GM19035 (cell line): ENCODE measurements around the gene DPYD.

Experiments
- ATAC-seq: cut with Tn5 transposase; IDR thresholded peaks from one replicate; pipeline ENCODE4 v1.9.1; 2021; ENCODE audit not compliant: unreplicated experiment

DPYD gene

GRCh38 chr1:97792655-97793054 lies 128.2 kb downstream of the DPYD start:
- ATAC-seq: no peak

GRCh38 chr1:97791251-97791650 lies 129.6 kb downstream of the DPYD start:
- peak; percentile 94 for ATAC-seq

- ATAC-seq: no peak
These were observed 133.6 kb downstream of the DPYD start for GRCh38 chr1:97787231-97787630.

GRCh38 chr1:97784661-97785060 lies 136.2 kb downstream of the DPYD start:
- ATAC-seq: no peak

GRCh38 chr1:97783751-97784150 lies 137.1 kb downstream of the DPYD start:
- no peak for ATAC-seq

GRCh38 chr1:97781762-97782337 lies 139.0 kb downstream of the DPYD start:
- no peak for ATAC-seq

- ATAC-seq: no peak
These were observed 139.9 kb downstream of the DPYD start for GRCh38 chr1:97780884-97781283.

- no peak for ATAC-seq
These were observed 142.1 kb downstream of the DPYD start for GRCh38 chr1:97778718-97779117.

- ATAC-seq: no peak
These were observed 150.5 kb downstream of the DPYD start for GRCh38 chr1:97770376-97770775.

GRCh38 chr1:97767381-97767780 lies 153.5 kb downstream of the DPYD start:
- no peak for ATAC-seq

- no peak for ATAC-seq
These were observed 155.8 kb downstream of the DPYD start for GRCh38 chr1:97764991-97765390.

GRCh38 chr1:97761637-97762036 lies 159.2 kb downstream of the DPYD start:
- no peak for ATAC-seq

GRCh38 chr1:97759078-97759477 lies 161.8 kb downstream of the DPYD start:
- no peak for ATAC-seq

- ATAC-seq: no peak
These were observed 162.2 kb downstream of the DPYD start for GRCh38 chr1:97758541-97759057.

- ATAC-seq: no peak
These were observed 174.9 kb downstream of the DPYD start for GRCh38 chr1:97745912-97746311.

- ATAC-seq: no peak
These were observed 175.9 kb downstream of the DPYD start for GRCh38 chr1:97744977-97745376.

- ATAC-seq: no peak
These were observed 177.7 kb downstream of the DPYD start for GRCh38 chr1:97743129-97743528.

GRCh38 chr1:97740891-97741290 lies 179.9 kb downstream of the DPYD start:
- no peak for ATAC-seq

- no peak for ATAC-seq
These were observed 181.2 kb downstream of the DPYD start for GRCh38 chr1:97739596-97740103.

- ATAC-seq: no peak
These were observed 182.6 kb downstream of the DPYD start for GRCh38 chr1:97738270-97738669.

GRCh38 chr1:97730271-97730670 lies 190.6 kb downstream of the DPYD start:
- ATAC-seq: no peak

- ATAC-seq: no peak
These were observed 192.4 kb downstream of the DPYD start for GRCh38 chr1:97728436-97728835.

- no peak for ATAC-seq
These were observed 193.8 kb downstream of the DPYD start for GRCh38 chr1:97727029-97727428.
